ENCODE measurements around the gene OR9A2.

DNA sequence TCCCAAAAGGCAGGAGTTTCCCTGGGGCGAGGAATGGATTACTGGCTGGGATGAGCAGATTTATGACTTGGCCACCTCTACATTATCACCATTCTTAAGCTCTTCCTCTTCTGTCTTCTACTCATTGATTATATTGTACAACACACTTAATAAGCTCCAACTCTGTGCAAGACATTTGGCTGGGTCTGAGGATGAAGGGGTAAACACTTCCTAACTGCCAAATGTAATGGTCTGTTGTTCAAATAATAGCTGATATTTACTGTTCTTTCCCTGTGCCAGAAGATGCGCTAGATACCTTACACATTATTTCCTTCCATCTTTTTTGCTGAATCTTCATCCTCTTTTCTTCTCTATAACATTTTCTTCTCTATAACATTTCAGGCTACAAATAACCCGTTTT is 36.8 kb upstream of the OR9A2 start:
- TF ChIP-seq, protein P1, sequence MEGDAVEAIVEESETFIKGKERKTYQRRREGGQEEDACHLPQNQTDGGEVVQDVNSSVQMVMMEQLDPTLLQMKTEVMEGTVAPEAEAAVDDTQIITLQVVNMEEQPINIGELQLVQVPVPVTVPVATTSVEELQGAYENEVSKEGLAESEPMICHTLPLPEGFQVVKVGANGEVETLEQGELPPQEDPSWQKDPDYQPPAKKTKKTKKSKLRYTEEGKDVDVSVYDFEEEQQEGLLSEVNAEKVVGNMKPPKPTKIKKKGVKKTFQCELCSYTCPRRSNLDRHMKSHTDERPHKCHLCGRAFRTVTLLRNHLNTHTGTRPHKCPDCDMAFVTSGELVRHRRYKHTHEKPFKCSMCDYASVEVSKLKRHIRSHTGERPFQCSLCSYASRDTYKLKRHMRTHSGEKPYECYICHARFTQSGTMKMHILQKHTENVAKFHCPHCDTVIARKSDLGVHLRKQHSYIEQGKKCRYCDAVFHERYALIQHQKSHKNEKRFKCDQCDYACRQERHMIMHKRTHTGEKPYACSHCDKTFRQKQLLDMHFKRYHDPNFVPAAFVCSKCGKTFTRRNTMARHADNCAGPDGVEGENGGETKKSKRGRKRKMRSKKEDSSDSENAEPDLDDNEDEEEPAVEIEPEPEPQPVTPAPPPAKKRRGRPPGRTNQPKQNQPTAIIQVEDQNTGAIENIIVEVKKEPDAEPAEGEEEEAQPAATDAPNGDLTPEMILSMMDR (conservative IDR thresholded peaks at IDR 0.05) = no peak
- no peak for TF ChIP-seq EZH2 (IDR thresholded peaks at IDR 0.05; ENCODE audit: low read depth)
